HepG2 (cell line): Measurements from ENCODE around the gene PPAT. TPM values are rescaled to one million over a fixed set of nuclear protein-coding genes. Genes with fewer than 3 reads are reported as not detected.
A peak's percentile ranks its signal among the peaks of the same experiment; 100 is the strongest.

Experiments used
- ATF7 ChIP-seq, 2 experiments: fragments of 450-650 bp in 1 of 2; sonication (generic) in 1 of 2; formaldehyde crosslinking in 1 of 2; IDR thresholded peaks; 2 replicates each; pipeline versions ENCODE4 v1.4.0 to v1.6.1; 2016 to 2020; ENCODE audit warnings: antibody characterized with exemption in 1 of 2, mild to moderate bottlenecking in 1 of 2, missing genetic modification reagents in 1 of 2
- CHCHD3 ChIP-seq: sonication (generic); formaldehyde crosslinking; IDR thresholded peaks from 2 replicates; pipeline ENCODE4 v1.8.0; 2022; ENCODE audit warnings: mild to moderate bottlenecking, missing genetic modification reagents, moderate library complexity
- DR1 ChIP-seq: sonication (generic); formaldehyde crosslinking; IDR thresholded peaks from 2 replicates; pipeline ENCODE4 v1.8.0; 2021; ENCODE audit warnings: mild to moderate bottlenecking, missing genetic modification reagents, inconsistent platforms
- FOXK1 ChIP-seq: sonication (generic); formaldehyde crosslinking; IDR thresholded peaks from 2 replicates; pipeline ENCODE4 v1.4.0; 2020; ENCODE audit warnings: low read depth, missing genetic modification reagents, borderline replicate concordance
- GFI1 ChIP-seq: sonication (generic); formaldehyde crosslinking; IDR thresholded peaks from 2 replicates; pipeline ENCODE4 v1.5.0; 2020; ENCODE audit warnings: missing genetic modification reagents, mild to moderate bottlenecking, borderline replicate concordance
- HMGXB4 ChIP-seq, 2 experiments: sonication (generic) in 1 of 2; formaldehyde crosslinking in 1 of 2; IDR thresholded peaks; 2 replicates each; pipeline versions ENCODE4 v1.4.0 to v1.6.1; 2018 to 2020; ENCODE audit warnings: missing genetic modification reagents in 2 of 2, borderline replicate concordance in 1 of 2, low read depth in 1 of 2, mild to moderate bottlenecking in 1 of 2, missing biosample characterization in 1 of 2
- HNF4G ChIP-seq, 2 experiments: sonication (generic) in 1 of 2; formaldehyde crosslinking in 1 of 2; IDR thresholded peaks; 2 replicates each; pipeline versions ENCODE4 v1.4.0 to v1.6.1; 2011 to 2020; ENCODE audit warnings: borderline replicate concordance in 2 of 2, low read depth in 2 of 2, mild to moderate bottlenecking in 2 of 2, low read length in 1 of 2, missing genetic modification reagents in 1 of 2, moderate library complexity in 1 of 2
- KDM1A ChIP-seq: IDR thresholded peaks from 2 replicates; pipeline ENCODE4 v1.6.1; 2016; ENCODE audit warnings: missing compliant biosample characterization
- KLF13 ChIP-seq: sonication (generic); formaldehyde crosslinking; IDR thresholded peaks from 2 replicates; pipeline ENCODE4 v1.4.0; 2020; ENCODE audit warnings: mild to moderate bottlenecking, missing genetic modification reagents
- MYC ChIP-seq: sonication (generic); formaldehyde crosslinking; IDR thresholded peaks from 2 replicates; pipeline ENCODE4 v1.9.0; 2021; ENCODE audit warnings: missing genetic modification reagents, borderline replicate concordance
- NFYC ChIP-seq: IDR thresholded peaks from 2 replicates; pipeline ENCODE4 v1.6.1; 2016; ENCODE audit warnings: missing genetic modification reagents, missing compliant biosample characterization
- NRL ChIP-seq: sonication (generic); formaldehyde crosslinking; IDR thresholded peaks from 2 replicates; pipeline ENCODE4 v1.5.0; 2020; ENCODE audit warnings: missing genetic modification reagents, mild to moderate bottlenecking, moderate library complexity, borderline replicate concordance
- PHF5A ChIP-seq: IDR thresholded peaks from one replicate; pipeline ENCODE4 v1.6.1; 2018; ENCODE audit warnings: low read depth, missing genetic modification reagents; ENCODE audit not compliant: unreplicated experiment
- PRPF4 ChIP-seq: fragments of 200-400 bp; formaldehyde crosslinking; IDR thresholded peaks from 2 replicates; pipeline ENCODE4 v1.6.1; 2016; ENCODE audit warnings: low read length, low read depth; ENCODE audit not compliant: poor library complexity, severe bottlenecking
- RELA ChIP-seq: sonication (generic); formaldehyde crosslinking; IDR thresholded peaks from 2 replicates; pipeline ENCODE4 v1.4.0; 2020; ENCODE audit warnings: missing genetic modification reagents
- REXO4 ChIP-seq: sonication (generic); formaldehyde crosslinking; IDR thresholded peaks from 2 replicates; pipeline ENCODE4 v1.8.0; 2022; ENCODE audit warnings: missing genetic modification reagents, mild to moderate bottlenecking, borderline replicate concordance
- SIN3A ChIP-seq: IDR thresholded peaks from 2 replicates; pipeline ENCODE4 v1.6.1; 2011; ENCODE audit warnings: low read depth, mild to moderate bottlenecking, control low read depth, low read length, borderline replicate concordance
- SKI ChIP-seq: fragments of 450-650 bp; IDR thresholded peaks from one replicate; pipeline ENCODE4 v1.6.1; 2018; ENCODE audit warnings: mild to moderate bottlenecking; ENCODE audit not compliant: partially characterized antibody
- SMYD3 ChIP-seq: sonication (generic); formaldehyde crosslinking; IDR thresholded peaks from 2 replicates; pipeline ENCODE4 v1.8.1; 2023; ENCODE audit warnings: mild to moderate bottlenecking, missing genetic modification reagents
- SOX6 ChIP-seq, 2 experiments: fragments of 450-650 bp in 1 of 2; sonication (generic) in 1 of 2; formaldehyde crosslinking in 1 of 2; IDR thresholded peaks; 2 replicates each; pipeline versions ENCODE4 v1.4.0 to v1.6.1; 2017 to 2020; ENCODE audit warnings: antibody characterized with exemption in 1 of 2, mild to moderate bottlenecking in 1 of 2, missing genetic modification reagents in 1 of 2
- SP1 ChIP-seq, 2 experiments: fragments of 450-650 bp in 1 of 2; sonication (generic) in 1 of 2; formaldehyde crosslinking in 1 of 2; IDR thresholded peaks; 2 replicates each; pipeline versions ENCODE4 v1.4.0 to v1.6.1; 2016 to 2020; ENCODE audit warnings: missing genetic modification reagents in 1 of 2
- SRF ChIP-seq: IDR thresholded peaks from 2 replicates; pipeline ENCODE4 v1.6.1; 2011; ENCODE audit warnings: mild to moderate bottlenecking, low read depth, low read length, moderate library complexity
- ZBTB7A ChIP-seq: sonication (generic); formaldehyde crosslinking; IDR thresholded peaks from 2 replicates; pipeline ENCODE4 v1.8.0; 2022; ENCODE audit warnings: mild to moderate bottlenecking, missing genetic modification reagents
- ZFP62 ChIP-seq: sonication (generic); formaldehyde crosslinking; IDR thresholded peaks from 2 replicates; pipeline ENCODE4 v1.4.0; 2020; ENCODE audit warnings: missing genetic modification reagents
- ZNF256 ChIP-seq: sonication (generic); formaldehyde crosslinking; conservative IDR thresholded peaks from 2 replicates; pipeline ENCODE4 v1.4.0; 2020; ENCODE audit warnings: missing genetic modification reagents
- ZNF772 ChIP-seq: sonication (generic); formaldehyde crosslinking; IDR thresholded peaks from 2 replicates; pipeline ENCODE4 v1.5.0; 2020; ENCODE audit warnings: mild to moderate bottlenecking, missing genetic modification reagents
- polyA plus RNA-seq, 8 experiments: library from polyadenylated mRNA; depleted of rRNA in 3 of 8; stranded (reverse) in 7 of 8; unstranded in 1 of 8; fragments of >200 nt; fragmentation: Illumina TruSeq in 4 of 8; extraction: Trizol in 4 of 8; gene quantifications; 2 replicates each; pipeline versions ENCODE4 v1.2.1 to v1.2.3, GENCODE V29; 2011 to 2016; ENCODE audit warnings: low read depth in 4 of 8, missing spikeins in 1 of 8, mixed read lengths in 1 of 8; ENCODE audit not compliant: insufficient read depth in 1 of 8
- total RNA-seq, 5 experiments: library from RNA; depleted of rRNA; stranded (reverse); fragments of >200 nt; fragmentation: Illumina TruSeq; extraction: Trizol; gene quantifications; 2 replicates each; pipeline ENCODE4 v1.2.3, GENCODE V29; 2016; ENCODE audit warnings: low read depth in 1 of 5
- TF ChIP-seq, protein P1 (sequence below): sonication (generic); formaldehyde crosslinking; IDR thresholded peaks from 2 replicates; pipeline ENCODE4 v1.4.0; 2020; ENCODE audit warnings: missing genetic modification reagents

The PPAT gene
- total and polyA plus RNA-seq, 2 of the 13 experiments (the other 11 are each of a cell fraction or from before 2014, with no cell fraction given), result 16.9 to 62.6 TPM

- no peak for TF ChIP-seq CHCHD3 (CRISPR knock-in tag)
- TF ChIP-seq PRPF4, result no peak
- TF ChIP-seq SIN3A, result peak; percentile 64; the same call in 1 of the 2 replicates
- peak; percentile 64 for TF ChIP-seq DR1
- TF ChIP-seq NRL, result no peak
- 0 out of 2 replicates have a peak, but pooled peaks have one; percentile 26 for TF ChIP-seq NFYC (CRISPR knock-in tag)
- TF ChIP-seq KDM1A (CRISPR knock-in tag), result no peak
- no peak for TF ChIP-seq ZFP62 (CRISPR knock-in tag)
- TF ChIP-seq RELA, result no peak
- TF ChIP-seq FOXK1 (CRISPR knock-in tag), result no peak; the same call in 1 of the 2 replicates
- no peak for TF ChIP-seq REXO4 (CRISPR knock-in tag)
- no peak for TF ChIP-seq SKI
- peak; percentile 52 to 82; a peak in 2 of 4 replicates for TF ChIP-seq HMGXB4 (CRISPR knock-in tag; IDR thresholded peaks at IDR 0.05; ENCODE audit: borderline replicate concordance in 1 of 2, low read depth in 1 of 2)
- TF ChIP-seq PHF5A (CRISPR knock-in tag), result no peak
- peak; percentile 69; the same call in 1 of the 2 replicates for TF ChIP-seq ZBTB7A (CRISPR knock-in tag)
- no peak for TF ChIP-seq SMYD3
- no peak for TF ChIP-seq ZNF256 (CRISPR knock-in tag)
- TF ChIP-seq ZNF772 (CRISPR knock-in tag), result peak; percentile 14; the same call in 1 of the 2 replicates
- TF ChIP-seq, protein P1, sequence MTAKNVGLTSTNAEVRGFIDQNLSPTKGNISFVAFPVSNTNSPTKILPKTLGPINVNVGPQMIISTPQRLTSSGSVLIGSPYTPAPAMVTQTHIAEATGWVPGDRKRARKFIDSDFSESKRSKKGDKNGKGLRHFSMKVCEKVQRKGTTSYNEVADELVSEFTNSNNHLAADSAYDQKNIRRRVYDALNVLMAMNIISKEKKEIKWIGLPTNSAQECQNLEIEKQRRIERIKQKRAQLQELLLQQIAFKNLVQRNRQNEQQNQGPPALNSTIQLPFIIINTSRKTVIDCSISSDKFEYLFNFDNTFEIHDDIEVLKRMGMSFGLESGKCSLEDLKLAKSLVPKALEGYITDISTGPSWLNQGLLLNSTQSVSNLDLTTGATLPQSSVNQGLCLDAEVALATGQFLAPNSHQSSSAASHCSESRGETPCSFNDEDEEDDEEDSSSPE (CRISPR knock-in tag), result peak; percentile 32; the same call in 1 of the 2 replicates
- no peak for TF ChIP-seq GFI1
- no peak for TF ChIP-seq ATF7 (IDR thresholded peaks at IDR 0.05)
- TF ChIP-seq ATF7 (CRISPR knock-in tag; IDR thresholded peaks at IDR 0.05), result no peak
- no peak; the same call in 1 of the 2 replicates for TF ChIP-seq HNF4G (IDR thresholded peaks at IDR 0.05; ENCODE audit: borderline replicate concordance, low read depth, low read length)
- TF ChIP-seq HNF4G (CRISPR knock-in tag; IDR thresholded peaks at IDR 0.05; ENCODE audit: borderline replicate concordance, low read depth), result no peak
- TF ChIP-seq KLF13 (CRISPR knock-in tag), result no peak
- peak; percentile 58 for TF ChIP-seq MYC
- TF ChIP-seq SRF, result no peak
- TF ChIP-seq SP1 (IDR thresholded peaks at IDR 0.05), result no peak
- peak; percentile 95 for TF ChIP-seq SP1 (CRISPR knock-in tag; IDR thresholded peaks at IDR 0.05)
- no peak for TF ChIP-seq SOX6 (IDR thresholded peaks at IDR 0.05)
- peak; percentile 42; the same call in 1 of the 2 replicates for TF ChIP-seq SOX6 (CRISPR knock-in tag; IDR thresholded peaks at IDR 0.05)
These were observed 32.1 kb upstream of the PPAT start, which contains the start of gene SRP72 (continued) for GRCh38 chr4:56467284-56468096.
